IPS-18c (cell line): Measurements from ENCODE around the gene EHBP1.

Source experiments
- H3K4me3 ChIP-seq: 2 replicates; pipeline ENCODE4 v1.7.0; 2013; ENCODE audit warnings: low read depth, mild to moderate bottlenecking, low read length, moderate library complexity; ENCODE audit not compliant: insufficient read depth
- H3K9me3 ChIP-seq: one replicate; pipeline ENCODE4 v1.6.1; 2013; ENCODE audit warnings: mild to moderate bottlenecking, low read length, moderate library complexity; ENCODE audit not compliant: control insufficient read depth, insufficient read depth

Gene EHBP1

GRCh38 chr2:62724106-62724505 is 18.6 kb downstream of the EHBP1 start:
- Histone ChIP-seq H3K9me3 (no peaks in the 10 kb centered on the region), H3K4me3 (no peak overlapping the region)

- H3K4me3 ChIP-seq: no peak overlapping the region
- no peaks in the 10 kb centered on the region for H3K9me3 ChIP-seq
Observed at GRCh38 chr2:62724886-62725711, 19.6 kb downstream of the EHBP1 start.

- no peaks in the 10 kb centered on the region for H3K9me3 ChIP-seq
- no peak overlapping the region for H3K4me3 ChIP-seq
Observed at GRCh38 chr2:62725712-62726055, 20.2 kb downstream of the EHBP1 start.

GRCh38 chr2:62727259-62727867 is 21.9 kb downstream of the EHBP1 start:
- Histone ChIP-seq H3K4me3 (no peak overlapping the region), H3K9me3 (no peaks in the 10 kb centered on the region)

- Histone ChIP-seq H3K9me3 (no peaks in the 10 kb centered on the region), H3K4me3 (no peak overlapping the region)
Observed at GRCh38 chr2:62727876-62728566, 22.5 kb downstream of the EHBP1 start.

DNA sequence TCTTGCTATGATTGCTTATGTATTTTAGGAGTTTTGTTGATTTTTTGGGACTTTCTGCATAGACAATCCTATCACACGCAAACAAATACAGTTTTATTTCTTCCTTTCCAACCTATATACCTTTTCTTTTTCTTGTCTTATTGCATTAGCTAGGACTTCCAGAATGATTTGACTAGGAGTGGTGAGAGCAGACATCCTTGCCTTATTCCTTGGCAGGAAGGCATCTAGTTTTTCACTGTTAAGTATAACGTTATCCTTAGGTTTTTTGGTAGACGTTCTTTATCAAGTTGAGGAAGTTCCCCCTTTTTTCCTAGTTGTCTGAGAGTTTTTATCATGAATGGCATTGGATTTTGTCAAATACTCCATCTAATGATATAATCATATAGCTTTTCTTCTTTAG is 25.8 kb downstream of the EHBP1 start:
- H3K9me3 ChIP-seq: no peaks in the 10 kb centered on the region
- H3K4me3 ChIP-seq: no peak overlapping the region

GRCh38 chr2:62732262-62732777 is 26.8 kb downstream of the EHBP1 start:
- H3K4me3 ChIP-seq: no peak overlapping the region
- H3K9me3 ChIP-seq: no peaks in the 10 kb centered on the region

DNA sequence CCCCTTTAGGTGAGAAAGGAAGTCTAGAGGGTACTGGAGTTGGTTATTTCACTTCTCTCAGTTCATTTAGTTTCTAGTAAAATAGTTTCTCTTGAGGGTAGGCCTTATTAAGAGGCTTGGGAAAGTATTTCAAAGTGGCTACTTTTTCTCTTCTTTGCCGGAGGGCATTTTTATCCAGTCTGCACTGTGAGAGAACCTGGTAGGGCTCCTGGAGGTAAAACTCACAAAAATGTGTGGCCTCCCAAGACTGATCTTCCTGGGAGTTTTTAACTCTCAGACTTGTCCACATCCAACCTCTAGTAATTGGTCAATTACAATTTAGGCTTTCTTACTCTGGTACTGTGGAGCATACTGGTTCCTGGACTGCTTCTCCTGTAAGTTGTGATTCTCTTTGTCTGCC is 28.0 kb downstream of the EHBP1 start:
- Histone ChIP-seq H3K9me3 (no peaks in the 10 kb centered on the region), H3K4me3 (no peak overlapping the region)

GRCh38 chr2:62736899-62737559 is 31.5 kb downstream of the EHBP1 start:
- H3K4me3 ChIP-seq: no peak overlapping the region

DNA sequence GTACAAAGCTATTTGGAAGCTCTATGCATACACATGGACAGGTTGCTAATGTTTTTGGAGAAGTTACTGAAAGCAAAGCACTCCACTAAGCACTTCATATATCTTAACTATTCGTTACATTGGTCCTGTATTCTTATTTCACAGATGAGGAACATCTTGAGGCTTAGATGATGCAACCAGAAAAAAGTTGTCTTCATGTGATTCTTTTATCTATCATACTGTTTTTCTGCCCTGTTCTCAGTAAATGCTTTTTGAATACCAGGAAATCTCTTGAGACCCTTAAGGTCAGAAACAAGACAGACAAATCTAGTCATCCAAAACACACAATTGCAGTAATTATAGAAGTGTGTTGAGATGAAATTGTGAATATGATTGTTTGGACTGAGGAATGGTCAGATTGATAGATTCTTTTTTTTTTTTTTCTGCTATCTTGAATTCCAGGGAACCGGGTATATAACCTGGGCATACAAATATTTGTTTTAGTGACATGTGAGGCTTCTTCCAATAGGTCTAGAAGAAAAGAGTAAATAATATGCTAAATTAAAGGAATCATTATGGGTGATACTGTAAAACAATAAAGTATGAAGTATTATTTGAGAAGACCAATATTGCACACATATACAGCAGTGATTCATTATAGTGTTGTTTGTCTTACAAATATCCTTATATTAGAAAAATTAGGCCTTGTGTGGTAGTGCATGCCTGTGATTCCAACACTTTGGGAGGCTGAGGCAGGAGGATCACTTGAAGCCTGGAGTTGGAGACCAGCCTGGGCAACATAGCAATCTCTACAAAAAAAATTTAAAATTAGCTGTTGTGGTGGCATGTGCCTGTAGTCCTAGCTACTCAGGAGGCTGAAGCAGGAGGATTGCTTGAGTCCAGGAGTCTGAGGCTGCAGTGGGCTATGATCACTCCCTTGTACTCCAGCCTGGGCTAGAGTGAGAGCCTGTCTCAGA is 33.7 kb downstream of the EHBP1 start:
- no peak overlapping the region for H3K4me3 ChIP-seq
- H3K9me3 ChIP-seq: no peaks in the 10 kb centered on the region

More at GRCh38 chr2:62736899-62737559, 31.5 kb downstream of the EHBP1 start:
- H3K9me3 ChIP-seq: no peaks in the 10 kb centered on the region

- Histone ChIP-seq H3K4me3 (no peak overlapping the region), H3K9me3 (no peaks in the 10 kb centered on the region)
Observed at GRCh38 chr2:62740221-62740620, 34.7 kb downstream of the EHBP1 start.

GRCh38 chr2:62741127-62741526 is 35.6 kb downstream of the EHBP1 start:
- H3K4me3 ChIP-seq: no peak overlapping the region
- H3K9me3 ChIP-seq: no peaks in the 10 kb centered on the region

- no peak overlapping the region for H3K4me3 ChIP-seq
- no peaks in the 10 kb centered on the region for H3K9me3 ChIP-seq
Observed at GRCh38 chr2:62741954-62742722, 36.6 kb downstream of the EHBP1 start.

DNA sequence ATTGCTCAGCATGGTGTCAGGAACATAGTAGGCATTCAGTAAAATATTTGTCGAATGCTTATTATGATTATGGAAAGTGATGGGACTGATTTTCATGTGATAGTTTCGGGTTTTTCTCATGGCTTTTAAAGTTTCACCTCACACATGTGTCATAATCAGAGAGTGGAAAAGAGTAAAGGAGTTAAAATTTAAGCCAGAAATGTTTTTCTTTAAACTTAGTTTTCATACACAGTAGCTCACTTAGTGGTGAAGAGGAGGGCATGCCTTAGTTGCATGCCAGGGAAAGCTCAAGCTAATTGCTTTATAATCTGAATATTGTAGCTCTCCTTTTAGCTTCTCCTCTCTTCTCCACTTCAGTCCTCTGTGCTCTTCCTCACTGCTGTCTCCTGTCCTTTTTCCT is 38.0 kb downstream of the EHBP1 start:
- H3K4me3 ChIP-seq: no peak overlapping the region
- no peaks in the 10 kb centered on the region for H3K9me3 ChIP-seq

- H3K9me3 ChIP-seq: no peaks in the 10 kb centered on the region
Observed at GRCh38 chr2:62744603-62745002, 39.1 kb downstream of the EHBP1 start.

GRCh38 chr2:62745891-62746481 is 40.5 kb downstream of the EHBP1 start:
- no peak overlapping the region for H3K4me3 ChIP-seq
- H3K9me3 ChIP-seq: no peaks in the 10 kb centered on the region

More at GRCh38 chr2:62744603-62745002, 39.1 kb downstream of the EHBP1 start:
- H3K4me3 ChIP-seq: no peak overlapping the region
